Measurements from ENCODE around the gene FNDC3A.
"Not testable (repeated sequence)": the region's sequence is repeated elsewhere in the genome, so short reads cannot be mapped to it uniquely, and the experiment has no call there.

Gene FNDC3A

GRCh38 chr13:49086722-49087121 lies 111.0 kb downstream of the FNDC3A start:
- DNase-seq (ENCODE audit: low spot score) = no peak

GRCh38 chr13:49093376-49093775 lies 117.7 kb downstream of the FNDC3A start:
- no peak for DNase-seq (ENCODE audit: low spot score)

GRCh38 chr13:49097374-49097773 lies 121.7 kb downstream of the FNDC3A start:
- DNase-seq (ENCODE audit: low spot score) = no peak

GRCh38 chr13:49098198-49098597 lies 122.5 kb downstream of the FNDC3A start:
- DNase-seq (ENCODE audit: low spot score) = no peak

GRCh38 chr13:49098771-49099512 lies 123.2 kb downstream of the FNDC3A start:
- DNase-seq (ENCODE audit: low spot score) = peak; percentile 36

- no peak for DNase-seq (ENCODE audit: low spot score)
Measured at GRCh38 chr13:49099513-49099877, 123.8 kb downstream of the FNDC3A start.

- DNase-seq (ENCODE audit: low spot score) = no peak
Measured at GRCh38 chr13:49100637-49101570, 125.2 kb downstream of the FNDC3A start.

- DNase-seq (ENCODE audit: low spot score) = no peak
Measured at GRCh38 chr13:49108196-49108595, 132.5 kb downstream of the FNDC3A start.

- peak; percentile 86 for DNase-seq (ENCODE audit: low spot score)
Measured at GRCh38 chr13:49110122-49110912, 134.6 kb downstream of the FNDC3A start.

- no peak for DNase-seq (ENCODE audit: low spot score)
Measured at GRCh38 chr13:49110913-49111170, 135.1 kb downstream of the FNDC3A start.

GRCh38 chr13:49112782-49113525 lies 137.2 kb downstream of the FNDC3A start:
- no peak for DNase-seq (ENCODE audit: low spot score)

- DNase-seq (ENCODE audit: low spot score) = no peak
Measured at GRCh38 chr13:49113526-49114286, 138.0 kb downstream of the FNDC3A start.

- DNase-seq (ENCODE audit: low spot score) = no peak
Measured at GRCh38 chr13:49116873-49117272, 141.2 kb downstream of the FNDC3A start.

- DNase-seq (ENCODE audit: low spot score) = not testable (repeated sequence)
Measured at GRCh38 chr13:49118455-49118854, 142.7 kb downstream of the FNDC3A start.

GRCh38 chr13:49124693-49125304 lies 149.1 kb downstream of the FNDC3A start:
- DNase-seq (ENCODE audit: low spot score) = no peak

GRCh38 chr13:49125964-49126524 lies 150.3 kb downstream of the FNDC3A start:
- no peak for DNase-seq (ENCODE audit: low spot score)

- DNase-seq (ENCODE audit: low spot score) = no peak
Measured at GRCh38 chr13:49132479-49133002, 156.8 kb downstream of the FNDC3A start.

GRCh38 chr13:49134305-49134704 lies 158.6 kb downstream of the FNDC3A start:
- DNase-seq (ENCODE audit: low spot score) = no peak

GRCh38 chr13:49137138-49137643 lies 161.5 kb downstream of the FNDC3A start:
- not testable (repeated sequence) for DNase-seq (ENCODE audit: low spot score)
